Stimulated activated CD4-positive, alpha-beta T cell treated with anti-CD3 and anti-CD28 coated beads, TNF-alpha, amount 100 ng/mL, for 4 hours (primary cell): ENCODE data around the gene SULT1B1.
"Not testable (repeated sequence)": the region's sequence is repeated elsewhere in the genome, so short reads cannot be mapped to it uniquely, and the experiment has no call there.

Experiments
- DNase-seq, 3 experiments: peaks; one replicate each; pipeline ENCODE4 v3.0.0-alpha.2; 2020; ENCODE audit warnings: low read depth in 3 of 3

The SULT1B1 gene

GRCh38 chr4:69760455-69760854, at the start of gene SULT1B1:
Gene SULT1B1, minus strand, starts transcription at chr4:69760620. Its CDS starts 5,403 bp downstream, at chr4:69755217.
- DNase-seq = peak in 1 of 3 experiments; percentile 10

DNA sequence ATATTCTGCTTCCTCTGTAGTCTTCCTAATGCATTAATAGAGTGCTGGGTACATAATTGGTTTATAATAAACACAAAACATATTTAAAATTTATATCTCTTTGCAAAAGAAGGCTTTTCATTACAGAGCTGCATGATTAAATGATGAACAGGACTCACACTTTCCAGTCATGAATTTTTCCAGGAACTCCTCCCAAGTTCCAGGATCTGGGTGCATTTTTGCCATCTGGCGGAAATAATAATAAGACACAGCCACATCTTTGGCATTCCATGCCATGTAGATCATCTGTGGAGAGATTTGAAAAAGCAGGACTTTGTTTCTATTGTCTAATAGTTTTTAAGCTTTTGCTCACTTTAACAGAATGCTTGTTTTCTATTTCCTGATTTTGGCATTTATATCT, 40.2 kb upstream of the SULT1B1 start:
- DNase-seq = no peak

GRCh38 chr4:69799337-69799736, 38.9 kb upstream of the SULT1B1 start:
- DNase-seq = no peak

DNA sequence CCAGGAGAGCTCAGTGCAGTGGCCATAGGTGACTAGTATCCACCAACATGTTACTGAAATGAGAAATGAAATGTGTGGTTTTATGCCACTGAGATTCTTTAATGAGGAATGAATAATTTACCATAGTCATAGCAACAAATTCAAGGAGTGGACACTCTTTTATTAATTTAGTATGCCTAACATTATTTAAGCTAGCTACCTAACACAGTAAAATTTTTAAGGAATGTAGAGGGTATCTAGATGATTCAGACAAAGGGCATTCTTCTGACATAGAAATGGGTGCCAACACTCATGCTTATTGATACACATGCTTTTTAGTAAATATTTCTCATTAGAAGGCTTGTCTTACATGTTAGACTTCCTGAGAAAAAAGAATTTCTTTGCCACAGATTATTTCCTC, 33.3 kb upstream of the SULT1B1 start:
- DNase-seq = no peak

DNA sequence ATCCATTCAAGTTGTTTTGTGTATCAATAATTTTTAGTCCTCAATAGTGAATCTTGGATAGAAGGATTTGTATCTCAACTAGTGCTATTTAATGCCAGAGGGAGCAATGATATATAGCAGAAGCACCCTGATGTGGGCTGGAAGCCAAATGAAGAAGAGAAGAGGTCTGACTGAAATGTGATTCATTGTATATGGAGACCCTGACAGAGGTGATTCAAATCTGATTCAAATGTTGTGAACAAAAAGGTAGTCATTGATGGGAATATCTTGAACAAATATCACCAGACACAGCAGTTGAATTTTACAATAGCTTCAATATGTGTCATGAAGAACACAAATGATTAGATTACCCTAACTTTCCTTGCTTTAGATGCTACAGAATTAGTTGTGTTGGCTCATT, 27.5 kb upstream of the SULT1B1 start:
- no peak for DNase-seq

- no peak for DNase-seq
These were observed 26.1 kb upstream of the SULT1B1 start for GRCh38 chr4:69786547-69786946.

GRCh38 chr4:69785211-69785831, 24.9 kb upstream of the SULT1B1 start:
- no peak for DNase-seq

DNA sequence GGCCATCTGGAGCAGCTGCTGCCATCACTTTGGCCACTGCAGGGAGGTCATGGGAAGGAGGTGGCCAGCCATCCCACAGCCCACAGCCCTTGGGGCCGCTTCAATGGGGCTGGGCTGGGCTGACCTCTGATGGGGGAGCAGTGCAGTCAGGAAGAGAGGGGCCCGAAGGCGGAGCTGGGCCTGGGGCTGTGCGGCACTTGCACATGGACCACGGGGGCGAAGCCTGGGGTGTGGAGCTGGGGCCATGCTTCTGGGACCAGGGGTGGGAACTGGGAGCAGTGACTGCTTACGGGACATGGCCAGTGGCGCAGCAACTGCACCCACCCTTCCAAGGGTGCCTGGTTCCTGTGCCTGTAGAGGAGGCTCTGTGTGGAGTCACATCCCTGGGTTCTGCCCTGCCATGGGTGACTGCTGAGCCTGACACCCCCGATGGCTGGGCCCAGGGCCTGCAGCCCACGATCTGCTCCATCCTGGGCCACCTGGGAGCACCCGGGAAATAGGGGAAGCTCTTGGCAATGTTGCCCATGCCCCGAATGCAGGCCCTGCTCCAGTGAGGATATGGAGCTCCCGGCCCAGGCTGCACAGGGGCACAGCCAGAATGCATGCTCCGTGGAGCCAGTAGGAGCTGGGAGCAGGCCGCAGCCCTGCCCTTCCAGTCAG, 22.4 kb upstream of the SULT1B1 start:
- no peak for DNase-seq

DNA sequence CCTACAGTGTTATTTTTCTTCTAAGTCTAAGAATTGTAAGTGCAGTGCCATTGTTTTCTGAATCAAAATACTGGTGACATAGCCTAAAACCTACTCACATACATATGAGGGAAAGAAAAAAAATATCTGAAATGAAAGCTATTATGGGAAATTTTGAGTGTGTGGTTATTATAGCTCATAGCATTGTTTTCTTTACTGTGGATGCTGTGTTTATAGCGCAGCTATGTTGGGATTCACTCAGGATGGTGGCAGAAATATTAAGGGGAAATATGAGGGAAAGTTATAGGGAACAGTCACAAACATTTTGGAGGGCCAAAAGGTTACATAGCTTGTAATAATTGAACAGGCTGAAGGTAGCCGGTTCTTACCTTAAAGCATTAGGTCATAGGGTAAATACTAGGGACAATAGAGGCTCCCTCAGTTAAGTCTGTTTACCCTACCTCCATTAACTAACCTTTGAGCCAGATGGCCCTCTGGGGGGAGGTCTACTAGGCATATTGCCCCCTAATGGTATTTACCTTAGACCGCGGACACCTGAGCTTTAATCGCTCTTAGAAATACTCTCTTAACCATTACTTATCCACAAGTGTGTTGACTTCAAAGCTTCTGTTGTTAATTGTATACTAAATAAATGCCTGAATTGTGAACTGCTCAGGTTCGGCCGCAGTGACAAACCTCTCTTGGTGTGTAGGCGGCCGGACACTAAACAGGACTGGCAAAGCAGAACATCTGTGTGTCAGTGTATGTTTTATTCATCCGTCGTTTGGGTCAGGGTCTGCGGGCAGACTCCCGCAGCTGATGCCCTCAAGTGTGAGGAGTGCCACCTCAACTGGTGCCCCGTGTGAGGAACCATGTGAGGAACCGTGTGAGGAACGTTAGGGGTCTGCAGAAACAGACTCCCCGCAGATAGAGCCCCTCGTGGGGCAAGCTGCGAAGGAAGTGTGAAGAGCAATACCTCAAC, 21.3 kb upstream of the SULT1B1 start:
- DNase-seq = no peak

DNA sequence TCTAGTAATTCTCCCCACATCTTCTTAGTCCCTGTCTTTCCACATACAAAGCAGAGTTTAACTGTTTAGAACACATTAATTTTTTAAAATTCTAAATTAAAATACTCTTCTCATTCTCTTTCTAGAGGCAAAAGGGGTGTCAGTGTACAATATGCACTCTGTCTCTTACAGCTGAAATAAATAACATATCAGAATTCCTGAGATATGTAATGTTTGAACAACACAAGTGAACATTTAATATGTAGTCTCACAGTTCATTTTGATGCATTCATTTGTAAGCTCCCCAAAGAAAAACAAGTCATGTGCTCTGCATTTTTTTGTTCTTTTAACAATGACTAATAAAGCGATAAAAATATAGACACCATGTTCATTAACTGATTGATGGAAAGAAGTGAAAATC, 19.7 kb upstream of the SULT1B1 start:
- no peak for DNase-seq

DNA sequence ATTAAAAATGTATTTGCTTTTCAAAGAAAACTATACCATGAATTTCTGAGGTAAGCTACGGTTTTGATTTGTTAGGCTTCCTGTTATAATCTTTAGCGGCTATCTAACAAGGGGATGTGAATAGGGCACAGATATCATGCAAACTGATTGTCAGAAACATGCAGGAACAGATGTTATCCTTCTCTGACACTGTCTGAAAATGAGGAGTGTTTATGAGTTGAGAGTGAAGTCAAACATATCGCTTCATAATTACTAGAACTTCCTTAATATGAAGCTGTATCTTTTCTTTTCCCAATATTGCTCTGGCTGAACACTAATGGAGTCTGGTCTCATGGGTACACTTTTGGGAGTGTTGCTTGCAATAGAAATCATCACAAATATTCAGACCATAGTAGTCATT, 16.3 kb upstream of the SULT1B1 start:
- DNase-seq = no peak

- DNase-seq = no peak
These were observed 15.0 kb upstream of the SULT1B1 start for GRCh38 chr4:69775321-69775867.

DNA sequence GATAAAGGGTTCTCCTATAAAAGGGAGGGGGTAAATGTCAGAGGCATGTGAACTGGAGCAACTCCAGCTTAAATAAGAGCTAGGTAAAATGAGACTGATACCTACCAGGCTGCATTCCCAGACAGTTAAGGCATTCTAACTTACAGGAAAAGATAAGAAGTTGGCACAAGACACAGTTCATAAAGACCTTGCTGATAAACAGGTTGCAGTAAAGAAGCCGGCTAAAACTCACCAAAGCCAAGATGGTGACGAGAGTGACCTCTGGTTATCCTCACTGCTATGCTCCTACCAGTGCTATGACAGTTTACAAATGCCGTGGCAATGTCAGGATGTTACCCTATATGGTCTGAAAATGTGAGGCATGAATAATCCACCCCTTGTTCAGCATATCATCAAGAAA, 13.1 kb upstream of the SULT1B1 start:
- no peak for DNase-seq

DNA sequence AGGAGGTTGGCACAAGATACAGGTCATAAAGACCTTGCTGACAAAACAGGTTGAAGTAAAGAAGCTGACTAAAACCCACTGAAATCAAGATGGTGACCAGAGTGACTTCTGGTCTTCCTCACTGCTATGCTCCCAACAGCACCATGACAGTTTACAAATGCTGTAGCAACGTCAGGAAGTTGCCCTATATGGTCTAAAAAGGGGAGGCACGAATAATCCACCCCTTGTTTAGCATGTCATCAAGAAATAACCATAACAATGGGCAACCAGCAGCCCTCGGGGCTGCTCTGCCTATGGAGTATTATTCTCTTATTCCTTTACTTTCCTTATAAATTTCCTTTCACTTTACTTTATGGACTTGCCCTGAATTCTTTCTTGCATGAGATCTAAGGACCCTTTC, 8.1 kb upstream of the SULT1B1 start:
- DNase-seq = not testable (repeated sequence)

DNA sequence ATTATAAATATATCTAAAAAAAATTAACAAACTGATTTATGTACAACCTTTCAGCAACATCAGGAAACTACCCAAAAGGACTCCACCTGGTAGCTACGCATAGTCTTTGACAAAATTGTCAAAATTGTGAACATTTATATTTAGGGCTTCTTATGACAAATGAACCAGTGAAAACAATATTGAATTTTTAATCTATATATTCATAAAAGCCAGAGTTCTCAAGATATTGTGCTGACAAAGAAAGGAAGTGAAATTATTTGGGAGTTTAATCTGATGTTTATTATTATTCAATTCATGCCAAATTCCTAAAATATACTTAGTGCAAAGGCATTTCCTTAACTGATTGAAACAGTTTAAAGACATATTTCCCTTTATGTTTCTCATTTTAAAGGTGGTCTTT, 5.3 kb upstream of the SULT1B1 start:
- DNase-seq = no peak

DNA sequence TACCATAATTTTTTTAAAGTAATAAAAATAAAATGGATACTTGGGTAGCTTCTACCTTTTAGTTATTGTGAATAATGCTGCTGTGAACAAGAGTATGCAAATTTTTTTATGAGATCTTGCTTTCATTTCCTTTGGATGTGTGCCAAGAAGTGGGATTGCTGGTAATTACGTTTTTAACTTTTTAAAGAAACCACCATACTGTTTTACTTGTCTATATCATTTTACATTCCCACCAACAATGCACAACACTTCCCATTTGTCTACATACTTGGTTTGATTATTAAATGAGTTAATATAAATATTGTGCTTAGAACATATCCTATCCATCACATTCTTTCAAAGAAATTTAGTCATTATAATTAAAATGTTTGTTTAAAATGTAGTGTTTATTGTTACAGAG, 3.9 kb upstream of the SULT1B1 start:
- no peak for DNase-seq

DNA sequence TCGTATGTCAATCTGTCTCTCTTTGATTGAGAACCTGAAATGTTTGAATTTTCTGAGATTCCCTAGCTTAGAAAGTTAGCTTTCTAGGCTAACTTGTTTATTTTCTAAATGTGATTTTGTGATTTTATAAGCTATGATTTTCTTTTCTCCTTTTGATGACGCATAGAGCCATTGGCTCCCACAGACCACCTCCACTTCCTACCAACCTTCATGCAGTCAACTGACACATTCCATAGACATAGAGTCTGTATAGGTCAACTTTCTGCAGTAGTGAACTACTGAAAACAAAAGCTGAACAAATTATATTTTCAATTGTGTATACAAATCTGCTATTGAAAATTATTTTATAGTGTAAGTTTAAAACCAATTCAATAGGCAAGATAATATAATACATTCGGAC, 2.8 kb upstream of the SULT1B1 start:
- no peak for DNase-seq

DNA sequence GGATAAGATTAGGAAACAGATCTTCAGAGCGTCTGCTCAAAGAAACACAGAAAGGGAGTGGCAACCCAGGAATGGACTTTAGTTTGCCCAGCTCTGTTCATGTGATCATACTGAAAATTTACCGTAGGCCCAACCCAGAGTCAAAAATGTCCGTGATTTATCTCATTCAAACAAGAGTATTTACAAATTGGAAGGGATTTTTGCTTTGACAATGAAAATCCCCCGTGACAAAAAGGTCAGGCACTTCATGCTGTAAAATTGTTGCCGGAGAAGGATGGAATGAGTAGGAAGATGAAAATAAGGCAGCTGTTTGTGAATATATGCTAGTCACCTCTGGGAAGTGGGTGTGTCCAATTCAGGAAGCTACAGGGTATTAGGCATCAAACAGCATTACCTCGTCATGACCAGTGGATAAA, 1.2 kb downstream of the SULT1B1 start:
- DNase-seq = no peak

DNA sequence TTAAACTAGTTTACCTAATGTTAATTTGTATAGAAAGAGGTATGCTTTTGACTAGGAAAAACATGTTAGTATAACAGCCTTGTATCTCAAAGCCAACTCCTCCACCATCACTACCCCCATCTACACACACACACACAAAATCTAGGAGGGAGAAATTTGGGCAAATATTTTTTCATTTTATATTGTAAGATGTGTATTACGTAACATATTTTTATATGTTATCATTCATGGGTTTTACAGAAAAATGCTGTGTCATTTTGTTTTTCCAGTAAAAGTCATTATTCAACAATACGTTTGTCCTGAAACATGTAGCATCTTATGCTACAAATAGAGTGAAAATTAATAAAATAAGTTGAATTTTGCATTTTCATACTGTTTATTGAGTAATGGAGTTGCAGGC, 3.0 kb downstream of the SULT1B1 start:
- DNase-seq = no peak

DNA sequence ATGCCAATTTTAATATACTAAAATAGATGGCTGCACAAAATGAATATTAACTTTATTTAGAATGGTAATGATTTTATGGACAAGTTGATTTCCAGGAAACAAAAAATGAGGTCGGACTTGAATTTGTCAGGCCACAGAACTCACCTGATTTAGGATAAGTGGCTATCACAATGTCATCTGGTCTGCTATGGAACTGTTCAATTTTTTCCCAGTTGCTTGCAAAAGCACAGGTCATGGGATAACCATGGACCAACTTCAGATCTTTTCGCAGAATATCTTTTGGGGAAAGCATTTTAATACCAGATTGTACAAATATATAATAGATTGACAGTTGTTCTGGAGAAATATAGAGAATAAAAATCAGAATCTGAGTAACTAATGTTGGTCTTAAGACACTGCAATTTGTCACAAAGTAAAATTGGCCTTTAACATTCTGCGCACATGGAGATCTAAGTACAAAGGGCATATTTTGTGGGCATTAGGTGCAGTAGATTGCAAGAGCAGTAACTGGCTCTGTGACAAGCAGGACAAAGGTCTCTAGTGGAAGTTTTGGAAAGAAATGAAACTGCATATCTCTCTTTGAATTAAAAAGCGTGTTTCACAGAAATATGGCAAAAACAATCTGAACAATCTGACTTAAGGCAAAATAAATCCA, 5.4 kb downstream of the SULT1B1 start:
- no peak for DNase-seq

DNA sequence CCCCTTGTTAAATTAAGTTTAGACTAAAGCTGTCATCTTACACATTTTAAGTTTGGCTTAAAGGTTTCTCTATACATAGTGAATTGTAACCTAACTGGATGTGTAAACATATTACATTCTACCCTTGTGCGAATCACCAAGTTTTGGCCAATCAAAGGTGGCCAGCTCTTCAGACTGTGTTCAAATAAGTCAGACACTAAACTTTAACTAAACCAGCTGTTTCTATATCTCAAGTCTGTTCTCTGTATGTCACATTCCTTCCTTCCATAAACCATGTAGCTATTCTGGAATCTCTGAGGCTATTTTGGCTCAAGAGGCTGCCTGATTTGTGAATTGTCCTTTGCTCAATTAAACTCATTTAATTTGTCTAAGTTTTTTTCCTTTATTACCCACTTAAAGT, 6.7 kb downstream of the SULT1B1 start:
- DNase-seq = no peak

DNA sequence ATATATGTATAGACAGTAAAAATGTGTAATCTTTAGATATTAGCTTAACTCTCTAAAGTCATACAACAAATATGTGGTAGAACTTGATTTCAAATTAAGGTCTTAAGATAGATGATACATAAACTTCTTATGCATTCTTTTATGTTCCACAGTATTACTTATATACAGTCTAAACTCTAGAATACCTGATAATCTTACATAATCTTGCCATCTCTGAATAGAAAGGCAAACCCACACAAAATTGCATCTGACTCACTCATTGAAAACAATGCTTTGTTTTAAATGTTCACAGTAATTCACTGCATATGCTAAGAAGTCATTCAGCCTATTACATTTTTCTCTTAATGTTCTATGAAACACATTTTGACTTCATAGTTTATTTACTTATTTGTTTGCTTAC, 10.1 kb downstream of the SULT1B1 start:
- no peak for DNase-seq
